Limb (tissue), 2 donors: ENCODE results near the gene CXXC4.

Experiments
- DNase-seq, 2 donors: peaks; one replicate each; pipeline ENCODE4 v3.0.0-alpha.2; 2016; ENCODE audit errors: extremely low spot score in 2 of 2

Gene CXXC4

GRCh38 chr4:104420766-104421165 is 73.9 kb downstream of the CXXC4 start:
- peak in 1 of 2 donors; percentile 60 for DNase-seq
